HAP-1 (cell line): ENCODE results near the gene RAB39B.
A peak's percentile ranks its signal among the peaks of the same experiment; 100 is the strongest.
"Not testable (repeated sequence)": the region's sequence is repeated elsewhere in the genome, so short reads cannot be mapped to it uniquely, and the experiment has no call there.

ENCODE experiments used
- DNase-seq, 2 experiments: peaks; one replicate each; pipeline ENCODE4 v3.0.0-alpha.2; 2016 to 2020; ENCODE audit warnings: low spot score in 2 of 2
- H3K27me3 ChIP-seq: fragments of 250-450 bp; sonication (Bioruptor Pico); 2 replicates; pipeline ENCODE4 v1.5.1; 2020; ENCODE audit warnings: low read depth, mild to moderate bottlenecking, moderate library complexity
- H3K36me3 ChIP-seq: fragments of 250-450 bp; sonication (Bioruptor Pico); replicated peaks from 2 replicates; pipeline ENCODE4 v1.5.1; 2020; ENCODE audit warnings: mild to moderate bottlenecking
- H3K4me1 ChIP-seq: fragments of 250-450 bp; sonication (Bioruptor Pico); 2 replicates; pipeline ENCODE4 v1.5.1; 2020; ENCODE audit warnings: mild to moderate bottlenecking
- H3K4me3 ChIP-seq: fragments of 250-450 bp; sonication (Bioruptor Pico); 2 replicates; pipeline ENCODE4 v1.5.1; 2020; ENCODE audit warnings: mild to moderate bottlenecking, moderate library complexity
- H3K9me3 ChIP-seq: fragments of 250-450 bp; sonication (Bioruptor Pico); 2 replicates; pipeline ENCODE4 v1.5.1; 2020; ENCODE audit warnings: mild to moderate bottlenecking, moderate library complexity
- in situ Hi-C: fragments of 300-500 bp; cut with MboI; formaldehyde crosslinking; loops from 3 replicates; pipeline ENCODE4 v1.14.3; 2020; ENCODE audit warnings: low sequenced_read_pairs, inconsistent platforms, mixed read lengths

RAB39B gene

GRCh38 chrX:155263854-155264628 is at the start of gene RAB39B:
Gene RAB39B, minus strand, starts transcription at chrX:155264491. Its CDS starts 203 bp downstream, at chrX:155264288.
- H3K9me3 ChIP-seq, result no peaks in the 10 kb centered on the region
- no peak within 1 kb of the TSS for H3K4me3 ChIP-seq
- no peaks in the 10 kb centered on the region for H3K27me3 ChIP-seq
- in situ Hi-C loops, result no loop called here
- H3K4me1 ChIP-seq, result peaks cover 12% of the 10 kb centered on the region
- no peak for DNase-seq
- H3K36me3 ChIP-seq, result no peaks in the 10 kb centered on the region

GRCh38 chrX:155313766-155314165 is 49.5 kb upstream of the RAB39B start:
- in situ Hi-C loops, result no loop called here
- Histone ChIP-seq H3K27me3 (no peaks in the 10 kb centered on the region), H3K4me1 (no peaks in the 10 kb centered on the region; the same call in 1 of the 2 replicates), H3K9me3 (peaks cover 3% of the 10 kb centered on the region), H3K36me3 (no peaks in the 10 kb centered on the region), H3K4me3 (no peak overlapping the region)
- peak in 1 of 2 experiments; percentile 36 for DNase-seq

GRCh38 chrX:155293771-155294170 is 29.5 kb upstream of the RAB39B start:
- no peak for DNase-seq
- H3K4me1 ChIP-seq, result no peaks in the 10 kb centered on the region
- H3K4me3 ChIP-seq, result no peak overlapping the region
- H3K36me3 ChIP-seq, result no peaks in the 10 kb centered on the region
- in situ Hi-C loops, result no loop called here
- H3K9me3 ChIP-seq, result no peaks in the 10 kb centered on the region
- peaks cover 2% of the 10 kb centered on the region; the same call in 1 of the 2 replicates for H3K27me3 ChIP-seq

- no peak for DNase-seq
- Histone ChIP-seq H3K4me1 (0 out of 2 replicates have a peak, but pooled peaks cover 4% of the 10 kb centered on the region), H3K36me3 (no peaks in the 10 kb centered on the region), H3K4me3 (no peak overlapping the region), H3K27me3 (no peaks in the 10 kb centered on the region), H3K9me3 (no peaks in the 10 kb centered on the region)
- in situ Hi-C loops, result no loop called here
Observed at GRCh38 chrX:155279873-155280272, 15.6 kb upstream of the RAB39B start.

GRCh38 chrX:155270969-155271368 is 6.7 kb upstream of the RAB39B start:
- DNase-seq, result no peak
- no peaks in the 10 kb centered on the region for H3K9me3 ChIP-seq
- no peaks in the 10 kb centered on the region for H3K27me3 ChIP-seq
- no peaks in the 10 kb centered on the region for H3K4me1 ChIP-seq
- H3K36me3 ChIP-seq, result no peaks in the 10 kb centered on the region
- in situ Hi-C loops, result no loop called here
- no peak overlapping the region for H3K4me3 ChIP-seq

GRCh38 chrX:155267995-155268394 is 3.7 kb upstream of the RAB39B start:
- in situ Hi-C loops, H3K4me1 ChIP-seq, DNase-seq, H3K27me3 ChIP-seq, H3K4me3 ChIP-seq, H3K36me3 ChIP-seq, H3K9me3 ChIP-seq: not testable (repeated sequence)

GRCh38 chrX:155266439-155266838 is 2.1 kb upstream of the RAB39B start:
- Histone ChIP-seq H3K4me1 (no peaks in the 10 kb centered on the region), H3K36me3 (no peaks in the 10 kb centered on the region), H3K9me3 (no peaks in the 10 kb centered on the region), H3K27me3 (no peaks in the 10 kb centered on the region), H3K4me3 (no peak overlapping the region)
- no peak for DNase-seq
- in situ Hi-C loops, result no loop called here

- DNase-seq, result no peak
- in situ Hi-C loops, result no loop called here
- H3K27me3 ChIP-seq, result no peaks in the 10 kb centered on the region
- H3K9me3 ChIP-seq, result no peaks in the 10 kb centered on the region
- no peak overlapping the region for H3K4me3 ChIP-seq
- H3K36me3 ChIP-seq, result no peaks in the 10 kb centered on the region
- H3K4me1 ChIP-seq, result peaks cover 12% of the 10 kb centered on the region
Observed at GRCh38 chrX:155262970-155263754, 1.1 kb downstream of the RAB39B start.

GRCh38 chrX:155259752-155260151 is 4.5 kb downstream of the RAB39B start:
- no peak overlapping the region for H3K4me3 ChIP-seq
- in situ Hi-C loops, result no loop called here
- no peaks in the 10 kb centered on the region for H3K9me3 ChIP-seq
- H3K27me3 ChIP-seq, result peaks cover 8% of the 10 kb centered on the region
- peak; percentile 39 to 49 for DNase-seq
- peaks cover 12% of the 10 kb centered on the region for H3K4me1 ChIP-seq
- no peaks in the 10 kb centered on the region for H3K36me3 ChIP-seq

GRCh38 chrX:155251391-155251790 is 12.9 kb downstream of the RAB39B start:
- in situ Hi-C loops, result no loop called here
- no peaks in the 10 kb centered on the region for H3K36me3 ChIP-seq
- no peaks in the 10 kb centered on the region for H3K4me1 ChIP-seq
- H3K4me3 ChIP-seq, result no peak overlapping the region
- no peaks in the 10 kb centered on the region for H3K9me3 ChIP-seq
- no peak for DNase-seq
- H3K27me3 ChIP-seq, result peaks cover 8% of the 10 kb centered on the region

- in situ Hi-C loops, result no loop called here
- Histone ChIP-seq H3K27me3 (no peaks in the 10 kb centered on the region), H3K36me3 (no peaks in the 10 kb centered on the region), H3K9me3 (no peaks in the 10 kb centered on the region), H3K4me1 (no peaks in the 10 kb centered on the region), H3K4me3 (no peak overlapping the region)
- DNase-seq, result no peak
Observed at GRCh38 chrX:155247497-155247896, 16.8 kb downstream of the RAB39B start.

- Histone ChIP-seq H3K4me1 (no peaks in the 10 kb centered on the region), H3K4me3 (no peak overlapping the region), H3K36me3 (no peaks in the 10 kb centered on the region), H3K27me3 (no peaks in the 10 kb centered on the region), H3K9me3 (no peaks in the 10 kb centered on the region)
- no peak for DNase-seq
- in situ Hi-C loops, result no loop called here
Observed at GRCh38 chrX:155246748-155247147, 17.5 kb downstream of the RAB39B start.

GRCh38 chrX:155242300-155242699 is 22.0 kb downstream of the RAB39B start:
- in situ Hi-C loops, result no loop called here
- Histone ChIP-seq H3K27me3 (no peaks in the 10 kb centered on the region), H3K4me1 (no peaks in the 10 kb centered on the region), H3K36me3 (peaks cover 22% of the 10 kb centered on the region), H3K4me3 (no peak overlapping the region), H3K9me3 (no peaks in the 10 kb centered on the region)
- DNase-seq, result no peak

GRCh38 chrX:155237719-155238118 is 26.6 kb downstream of the RAB39B start:
- no peak overlapping the region for H3K4me3 ChIP-seq
- DNase-seq, result no peak
- H3K27me3 ChIP-seq, result no peaks in the 10 kb centered on the region
- in situ Hi-C loops, result no loop called here
- no peaks in the 10 kb centered on the region for H3K9me3 ChIP-seq
- H3K4me1 ChIP-seq, result peaks cover 5% of the 10 kb centered on the region
- H3K36me3 ChIP-seq, result peaks cover 47% of the 10 kb centered on the region
